Activated gamma-delta T cell treated with anti-CD3 and anti-CD28 coated beads, Interleukin-2, amount 50 U/mL, for 16 hours (primary cell): ENCODE results near the gene ANGPTL8.

Experiments used
- DNase-seq: peaks from one replicate; pipeline ENCODE4 v3.0.0-alpha.2; 2020; ENCODE audit warnings: low read depth

The ANGPTL8 gene

DNA sequence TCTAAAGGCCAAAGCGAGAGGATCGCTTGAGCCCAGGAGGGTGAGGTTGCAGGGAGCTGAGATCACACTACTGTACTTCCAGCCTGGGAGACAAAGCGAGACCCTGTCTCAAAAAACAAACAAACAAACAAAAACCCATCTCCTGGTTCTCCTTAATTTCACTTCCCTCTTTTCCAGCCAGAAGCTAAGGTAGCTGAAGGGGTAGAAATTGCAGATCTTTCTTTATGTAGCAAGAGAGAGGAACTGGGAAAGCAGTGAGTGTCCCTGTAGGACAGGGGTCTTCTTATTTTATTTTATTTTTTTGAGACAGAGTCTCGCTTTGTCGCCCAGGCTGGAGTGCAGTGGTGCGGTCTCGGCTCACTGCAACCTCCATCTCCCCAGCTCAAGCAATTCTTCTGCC is 52.0 kb downstream of the ANGPTL8 start:
- DNase-seq: no peak
